GM20431 (cell line): ENCODE measurements around the gene ITGA7.
"Not testable (repeated sequence)": the region's sequence is repeated elsewhere in the genome, so short reads cannot be mapped to it uniquely, and the experiment has no call there.

Source experiments
- in situ Hi-C: fragments of 300-500 bp; cut with MseI, MboI; formaldehyde crosslinking; loops from one replicate; pipeline ENCODE4 v1.15.0; 2020; ENCODE audit warnings: low sequenced_read_pairs; ENCODE audit not compliant: unreplicated experiment

The ITGA7 gene

DNA sequence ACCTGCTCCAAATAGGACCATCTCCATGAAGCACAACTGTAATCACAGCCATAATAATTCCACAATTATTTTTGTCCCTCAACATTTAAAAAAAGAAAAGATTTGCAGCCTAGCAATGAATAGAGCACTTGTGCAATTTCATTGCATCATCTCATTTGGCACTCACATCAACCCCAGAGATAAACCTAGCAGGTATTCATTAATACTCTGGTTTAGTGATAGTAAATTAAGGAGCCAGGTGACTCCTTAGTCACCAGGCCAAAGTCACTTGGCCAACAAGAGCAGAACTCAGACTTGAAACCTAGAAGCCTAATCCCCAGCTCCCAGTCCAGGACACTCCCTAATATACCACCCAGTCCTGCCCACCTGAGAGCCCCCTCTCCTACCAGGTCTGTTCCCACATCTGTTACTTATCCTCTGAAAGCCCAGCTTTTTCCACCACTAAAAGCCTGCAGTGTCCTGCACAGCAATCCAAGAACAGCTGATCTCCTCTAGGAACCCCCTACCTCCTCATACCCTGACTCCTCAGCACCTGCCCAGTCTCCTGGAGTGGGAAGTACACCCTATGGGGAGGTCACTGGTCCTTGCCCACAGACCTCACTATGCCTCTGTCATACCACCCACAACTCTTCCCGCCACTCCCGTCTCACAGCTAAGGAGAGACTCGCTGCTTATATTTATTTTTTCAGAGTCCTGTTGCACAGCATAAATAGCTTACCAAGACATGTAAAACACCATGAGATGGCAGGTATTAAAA lies 48.9 kb downstream of the ITGA7 start:
- in situ Hi-C loops, result no loop called here

DNA sequence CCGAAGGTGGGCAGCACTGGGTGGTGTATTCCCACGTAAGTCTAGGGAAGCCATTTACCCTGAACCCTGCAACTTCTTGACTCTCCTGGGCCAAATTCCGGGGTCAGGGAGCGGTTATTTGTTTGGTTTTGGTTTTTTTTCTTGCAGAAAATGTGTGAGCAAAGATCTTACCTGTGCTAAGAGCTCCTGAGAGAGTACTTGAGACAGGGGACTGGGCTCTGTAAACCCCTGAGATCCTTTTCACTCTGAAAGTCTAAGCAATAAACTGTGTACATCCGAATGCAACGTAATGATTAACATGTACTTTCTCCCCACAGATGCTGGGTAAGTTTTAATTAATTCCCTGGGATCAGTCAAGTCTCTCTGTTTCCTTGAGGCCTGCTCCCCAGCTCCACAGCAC lies 49.5 kb downstream of the ITGA7 start:
- in situ Hi-C loops, result no loop called here

GRCh38 chr12:55657212-55657611 lies 50.5 kb downstream of the ITGA7 start:
- in situ Hi-C loops, result no loop called here

DNA sequence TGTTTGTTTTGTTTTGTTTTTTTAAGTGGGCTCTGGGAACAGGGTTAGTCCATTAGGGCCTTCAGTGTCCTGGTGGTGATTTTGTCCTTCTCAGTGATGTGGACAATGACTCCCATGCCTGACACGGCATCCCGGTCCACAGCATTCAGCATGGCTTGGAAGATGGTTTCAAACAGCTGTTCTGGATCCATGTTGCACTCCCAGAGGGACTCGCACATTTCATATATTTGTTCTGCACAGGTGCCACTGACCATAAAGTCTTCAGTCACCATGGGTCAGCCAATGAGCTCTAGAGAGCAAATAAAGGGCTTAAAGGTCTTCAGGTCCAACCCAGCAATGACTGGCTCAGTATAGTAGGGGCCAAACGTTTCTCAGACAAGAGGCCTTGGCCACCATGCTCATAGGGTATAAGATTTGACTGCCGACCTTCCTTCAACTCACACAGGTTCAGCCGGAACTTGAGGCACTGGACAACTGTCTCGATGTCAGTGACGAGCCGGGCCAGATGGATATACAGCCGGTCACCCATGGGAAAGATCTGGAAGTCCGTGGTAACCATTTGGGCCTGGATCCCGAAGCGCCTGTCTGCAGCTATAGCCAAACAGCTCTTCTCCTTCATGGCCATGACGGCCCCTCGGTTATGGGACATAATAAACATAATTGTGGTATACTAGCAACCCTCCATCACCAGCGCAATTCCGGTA lies 53.0 kb downstream of the ITGA7 start:
- in situ Hi-C loops, result no loop called here

DNA sequence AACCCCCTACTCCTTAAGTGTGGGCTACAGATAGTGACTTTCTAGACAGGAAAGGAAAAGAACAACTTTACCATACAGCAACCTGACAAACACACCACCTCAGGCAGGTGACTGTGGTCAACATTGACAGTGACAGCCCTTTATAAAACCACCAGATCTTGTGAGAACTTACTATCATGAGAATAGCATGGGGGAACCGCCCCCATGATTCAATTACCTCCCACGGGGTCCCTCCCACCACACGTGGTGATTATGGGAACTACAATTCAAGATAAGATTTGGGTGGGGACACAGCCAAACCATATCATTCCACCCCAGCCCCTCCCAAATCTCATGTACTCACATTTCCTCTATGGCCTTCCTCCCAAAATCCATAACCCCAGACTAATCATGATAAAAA lies 54.7 kb downstream of the ITGA7 start:
- in situ Hi-C loops, result no loop called here

- in situ Hi-C loops, result no loop called here
Observed at GRCh38 chr12:55652352-55652751, 55.4 kb downstream of the ITGA7 start.

- in situ Hi-C loops, result no loop called here
Observed at GRCh38 chr12:55651299-55651683, 56.4 kb downstream of the ITGA7 start.

- in situ Hi-C loops, result not testable (repeated sequence)
Observed at GRCh38 chr12:55650620-55651298, 56.9 kb downstream of the ITGA7 start.

GRCh38 chr12:55647027-55647426 lies 60.7 kb downstream of the ITGA7 start:
- in situ Hi-C loops, result no loop called here

DNA sequence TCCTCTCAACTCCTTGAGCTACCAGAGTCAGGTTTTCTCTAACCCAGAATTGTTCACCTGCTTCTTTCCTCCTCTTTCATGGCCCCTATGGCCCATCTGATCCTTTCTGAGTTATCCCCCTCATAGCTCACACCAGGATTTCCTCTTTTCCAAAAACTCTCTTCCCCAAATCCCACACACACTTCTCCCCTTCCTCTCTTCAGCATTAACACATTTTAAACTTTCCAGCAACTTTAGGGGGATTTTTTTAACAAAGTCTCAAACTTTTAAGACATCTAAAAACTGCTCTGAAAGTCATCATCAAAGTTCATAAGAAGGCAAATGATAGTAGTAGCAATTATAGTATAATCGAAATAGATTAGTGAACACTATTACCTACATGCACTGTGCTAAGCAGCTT lies 63.1 kb downstream of the ITGA7 start:
- in situ Hi-C loops, result no loop called here

GRCh38 chr12:55642669-55643068 lies 65.0 kb downstream of the ITGA7 start:
- in situ Hi-C loops, result no loop called here

GRCh38 chr12:55642267-55642666 lies 65.4 kb downstream of the ITGA7 start:
- in situ Hi-C loops, result no loop called here

GRCh38 chr12:55641595-55641994 lies 66.1 kb downstream of the ITGA7 start:
- in situ Hi-C loops, result no loop called here

DNA sequence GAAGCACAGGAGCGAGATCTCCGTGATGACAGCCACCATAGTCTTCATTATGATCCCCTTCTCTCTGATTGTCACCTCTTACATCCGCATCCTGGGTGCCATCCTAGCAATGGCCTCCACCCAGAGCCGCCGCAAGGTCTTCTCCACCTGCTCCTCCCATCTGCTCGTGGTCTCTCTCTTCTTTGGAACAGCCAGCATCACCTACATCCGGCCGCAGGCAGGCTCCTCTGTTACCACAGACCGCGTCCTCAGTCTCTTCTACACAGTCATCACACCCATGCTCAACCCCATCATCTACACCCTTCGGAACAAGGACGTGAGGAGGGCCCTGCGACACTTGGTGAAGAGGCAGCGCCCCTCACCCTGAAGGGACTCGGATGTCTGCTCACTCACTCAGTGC lies 70.2 kb downstream of the ITGA7 start:
- in situ Hi-C loops, result no loop called here

GRCh38 chr12:55636853-55637252 lies 70.9 kb downstream of the ITGA7 start, which contains the start of gene OR10P1:
TSS of gene OR10P1 (plus strand) at chr12:55636892. CDS start at chr12:55636892, 0 bp downstream.
- in situ Hi-C loops, result no loop called here

DNA sequence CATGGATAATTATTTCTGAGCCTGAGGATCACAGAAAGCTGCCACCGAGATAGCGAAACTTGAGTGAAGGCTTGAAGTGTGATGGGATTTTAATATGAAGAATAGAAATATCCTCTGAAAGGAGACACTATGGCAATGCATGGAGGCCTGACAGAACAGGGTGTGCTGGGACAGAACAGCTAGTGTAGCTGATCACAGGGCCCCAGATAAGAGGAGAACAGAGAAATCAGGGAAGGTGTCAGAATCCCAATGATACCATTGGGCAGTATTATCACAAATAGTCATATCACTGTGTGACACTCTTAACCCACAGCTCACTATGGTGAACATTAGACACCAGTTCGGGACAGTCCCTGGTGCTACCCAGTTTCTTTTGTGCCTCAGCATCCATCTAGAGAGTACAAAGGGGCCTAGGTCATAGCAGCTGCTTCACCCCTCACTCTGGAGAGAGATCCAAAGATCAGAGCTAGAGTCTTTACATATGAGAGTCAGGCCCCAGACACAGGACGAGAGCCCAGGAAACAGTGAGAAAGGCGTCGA lies 71.5 kb downstream of the ITGA7 start:
- in situ Hi-C loops, result no loop called here
